Activated naive CD8-positive, alpha-beta T cell treated with anti-CD3 and anti-CD28 coated beads, Interleukin-2, amount 50 U/mL, for 24 hours (primary cell): ENCODE measurements around the gene DNAJC13.

Experiments used
- ATAC-seq: fragments of 150-1000 bp; cut with Tn5 transposase; one replicate; pipeline ENCODE4 v1.10.0; 2021
- DNase-seq: peaks from one replicate; pipeline ENCODE4 v3.0.0; 2021
- H3K27ac Mint-ChIP-seq: one replicate; pipeline ENCODE4 v1.8.0; 2021; ENCODE audit warnings: mild to moderate bottlenecking, mixed read lengths
- H3K27me3 Mint-ChIP-seq: one replicate; pipeline ENCODE4 v1.8.0; 2021; ENCODE audit warnings: mixed read lengths
- H3K36me3 Mint-ChIP-seq: one replicate; pipeline ENCODE4 v1.8.0; 2021; ENCODE audit warnings: low read depth, mixed read lengths
- H3K4me1 Mint-ChIP-seq: one replicate; pipeline ENCODE4 v1.8.0; 2021; ENCODE audit warnings: mixed read lengths
- H3K4me3 Mint-ChIP-seq: one replicate; pipeline ENCODE4 v1.8.0; 2021; ENCODE audit warnings: mild to moderate bottlenecking, moderate library complexity, mixed read lengths
- H3K9me3 Mint-ChIP-seq: one replicate; pipeline ENCODE4 v1.8.0; 2021; ENCODE audit warnings: mixed read lengths

The DNAJC13 gene

GRCh38 chr3:132422531-132422930 lies 5.2 kb downstream of the DNAJC13 start:
- Mint-ChIP-seq H3K4me1 (peaks cover 35% of the 10 kb centered on the region), H3K27ac (no peak overlapping the region), H3K36me3 (peaks cover 14% of the 10 kb centered on the region), H3K9me3 (no peaks in the 10 kb centered on the region), H3K4me3 (no peak overlapping the region), H3K27me3 (no peaks in the 10 kb centered on the region)
- DNase-seq = no peak
- no peak for ATAC-seq

- DNase-seq = no peak
- peak; percentile 85 for ATAC-seq
- Mint-ChIP-seq H3K4me3 (no peak overlapping the region), H3K9me3 (no peaks in the 10 kb centered on the region), H3K27ac (no peak overlapping the region), H3K27me3 (no peaks in the 10 kb centered on the region), H3K36me3 (peaks cover 13% of the 10 kb centered on the region), H3K4me1 (peaks cover 38% of the 10 kb centered on the region)
Observed at GRCh38 chr3:132432639-132433038, 15.3 kb downstream of the DNAJC13 start.

- H3K36me3 Mint-ChIP-seq = peaks cover 13% of the 10 kb centered on the region
- no peaks in the 10 kb centered on the region for H3K9me3 Mint-ChIP-seq
- H3K27me3 Mint-ChIP-seq = no peaks in the 10 kb centered on the region
- ATAC-seq (peak; percentile 41), DNase-seq (no peak)
- no peak overlapping the region for H3K27ac Mint-ChIP-seq
- H3K4me3 Mint-ChIP-seq = no peak overlapping the region
- H3K4me1 Mint-ChIP-seq = peaks cover 38% of the 10 kb centered on the region
Observed at GRCh38 chr3:132433121-132433520, 15.8 kb downstream of the DNAJC13 start.

- no peaks in the 10 kb centered on the region for H3K9me3 Mint-ChIP-seq
- peaks cover 22% of the 10 kb centered on the region for H3K36me3 Mint-ChIP-seq
- DNase-seq (no peak), ATAC-seq (peak; percentile 78)
- H3K4me1 Mint-ChIP-seq = peaks cover 38% of the 10 kb centered on the region
- no peaks in the 10 kb centered on the region for H3K27me3 Mint-ChIP-seq
- peak overlapping the region; percentile 57 for H3K27ac Mint-ChIP-seq
- no peak overlapping the region for H3K4me3 Mint-ChIP-seq
Observed at GRCh38 chr3:132435224-132435910, 18.1 kb downstream of the DNAJC13 start.

- DNase-seq (no peak), ATAC-seq (no peak)
- no peaks in the 10 kb centered on the region for H3K27me3 Mint-ChIP-seq
- peaks cover 38% of the 10 kb centered on the region for H3K4me1 Mint-ChIP-seq
- no peaks in the 10 kb centered on the region for H3K9me3 Mint-ChIP-seq
- no peak overlapping the region for H3K27ac Mint-ChIP-seq
- H3K36me3 Mint-ChIP-seq = peaks cover 22% of the 10 kb centered on the region
- no peak overlapping the region for H3K4me3 Mint-ChIP-seq
Observed at GRCh38 chr3:132435911-132436425, 18.7 kb downstream of the DNAJC13 start.

GRCh38 chr3:132443421-132443820 lies 26.1 kb downstream of the DNAJC13 start:
- Mint-ChIP-seq H3K27me3 (no peaks in the 10 kb centered on the region), H3K27ac (no peak overlapping the region), H3K4me3 (no peak overlapping the region), H3K4me1 (peaks cover 22% of the 10 kb centered on the region), H3K9me3 (no peaks in the 10 kb centered on the region), H3K36me3 (peaks cover 11% of the 10 kb centered on the region)
- ATAC-seq = no peak
- DNase-seq = no peak

GRCh38 chr3:132444383-132444782 lies 27.1 kb downstream of the DNAJC13 start:
- H3K36me3 Mint-ChIP-seq = peaks cover 8% of the 10 kb centered on the region
- no peak for DNase-seq
- no peaks in the 10 kb centered on the region for H3K9me3 Mint-ChIP-seq
- no peak for ATAC-seq
- no peak overlapping the region for H3K27ac Mint-ChIP-seq
- no peak overlapping the region for H3K4me3 Mint-ChIP-seq
- no peaks in the 10 kb centered on the region for H3K27me3 Mint-ChIP-seq
- peaks cover 20% of the 10 kb centered on the region for H3K4me1 Mint-ChIP-seq

- ATAC-seq (no peak), DNase-seq (no peak)
- H3K27me3 Mint-ChIP-seq = no peaks in the 10 kb centered on the region
- no peaks in the 10 kb centered on the region for H3K9me3 Mint-ChIP-seq
- H3K36me3 Mint-ChIP-seq = peaks cover 9% of the 10 kb centered on the region
- H3K4me1 Mint-ChIP-seq = peaks cover 20% of the 10 kb centered on the region
- no peak overlapping the region for H3K27ac Mint-ChIP-seq
- no peak overlapping the region for H3K4me3 Mint-ChIP-seq
Observed at GRCh38 chr3:132445817-132446216, 28.5 kb downstream of the DNAJC13 start.

- ATAC-seq (no peak), DNase-seq (no peak)
- Mint-ChIP-seq H3K4me1 (peaks cover 8% of the 10 kb centered on the region), H3K36me3 (peaks cover 12% of the 10 kb centered on the region), H3K4me3 (no peak overlapping the region), H3K27me3 (no peaks in the 10 kb centered on the region), H3K27ac (no peak overlapping the region), H3K9me3 (no peaks in the 10 kb centered on the region)
Observed at GRCh38 chr3:132448216-132448961, 31.1 kb downstream of the DNAJC13 start.

- H3K27ac Mint-ChIP-seq = no peak overlapping the region
- H3K36me3 Mint-ChIP-seq = peaks cover 50% of the 10 kb centered on the region
- no peak overlapping the region for H3K4me3 Mint-ChIP-seq
- H3K4me1 Mint-ChIP-seq = no peaks in the 10 kb centered on the region
- DNase-seq (no peak), ATAC-seq (no peak)
- H3K27me3 Mint-ChIP-seq = no peaks in the 10 kb centered on the region
- H3K9me3 Mint-ChIP-seq = no peaks in the 10 kb centered on the region
Observed at GRCh38 chr3:132456136-132456535, 38.8 kb downstream of the DNAJC13 start.

- ATAC-seq = no peak
- H3K4me1 Mint-ChIP-seq = no peaks in the 10 kb centered on the region
- no peak overlapping the region for H3K4me3 Mint-ChIP-seq
- no peak overlapping the region for H3K27ac Mint-ChIP-seq
- DNase-seq = no peak
- peaks cover 50% of the 10 kb centered on the region for H3K36me3 Mint-ChIP-seq
- no peaks in the 10 kb centered on the region for H3K9me3 Mint-ChIP-seq
- no peaks in the 10 kb centered on the region for H3K27me3 Mint-ChIP-seq
Observed at GRCh38 chr3:132456571-132456970, 39.3 kb downstream of the DNAJC13 start.

GRCh38 chr3:132457286-132457685 lies 40.0 kb downstream of the DNAJC13 start:
- H3K27ac Mint-ChIP-seq = no peak overlapping the region
- H3K9me3 Mint-ChIP-seq = no peaks in the 10 kb centered on the region
- no peak overlapping the region for H3K4me3 Mint-ChIP-seq
- no peaks in the 10 kb centered on the region for H3K4me1 Mint-ChIP-seq
- DNase-seq (no peak), ATAC-seq (no peak)
- no peaks in the 10 kb centered on the region for H3K27me3 Mint-ChIP-seq
- H3K36me3 Mint-ChIP-seq = peaks cover 50% of the 10 kb centered on the region

- Mint-ChIP-seq H3K27me3 (no peaks in the 10 kb centered on the region), H3K27ac (no peak overlapping the region), H3K9me3 (no peaks in the 10 kb centered on the region), H3K4me1 (peaks cover 2% of the 10 kb centered on the region), H3K4me3 (no peak overlapping the region), H3K36me3 (peaks cover 42% of the 10 kb centered on the region)
- ATAC-seq (no peak), DNase-seq (no peak)
Observed at GRCh38 chr3:132459551-132459950, 42.2 kb downstream of the DNAJC13 start.

- peaks cover 24% of the 10 kb centered on the region for H3K36me3 Mint-ChIP-seq
- no peaks in the 10 kb centered on the region for H3K9me3 Mint-ChIP-seq
Observed at GRCh38 chr3:132461544-132461943, 44.2 kb downstream of the DNAJC13 start.

GRCh38 chr3:132464066-132464465 lies 46.8 kb downstream of the DNAJC13 start:
- Mint-ChIP-seq H3K4me3 (no peak overlapping the region), H3K27me3 (no peaks in the 10 kb centered on the region), H3K36me3 (peaks cover 19% of the 10 kb centered on the region), H3K9me3 (no peaks in the 10 kb centered on the region), H3K27ac (no peak overlapping the region), H3K4me1 (peaks cover 2% of the 10 kb centered on the region)
- ATAC-seq = no peak
- DNase-seq = no peak

More at GRCh38 chr3:132461544-132461943, 44.2 kb downstream of the DNAJC13 start:
- DNase-seq (no peak), ATAC-seq (no peak)
- H3K27ac Mint-ChIP-seq = no peak overlapping the region
- no peaks in the 10 kb centered on the region for H3K27me3 Mint-ChIP-seq
- peaks cover 2% of the 10 kb centered on the region for H3K4me1 Mint-ChIP-seq
- H3K4me3 Mint-ChIP-seq = no peak overlapping the region
